ENCODE data around the gene ARID4B.
"Not testable (repeated sequence)": the region's sequence is repeated elsewhere in the genome, so short reads cannot be mapped to it uniquely, and the experiment has no call there.

The ARID4B gene

DNA sequence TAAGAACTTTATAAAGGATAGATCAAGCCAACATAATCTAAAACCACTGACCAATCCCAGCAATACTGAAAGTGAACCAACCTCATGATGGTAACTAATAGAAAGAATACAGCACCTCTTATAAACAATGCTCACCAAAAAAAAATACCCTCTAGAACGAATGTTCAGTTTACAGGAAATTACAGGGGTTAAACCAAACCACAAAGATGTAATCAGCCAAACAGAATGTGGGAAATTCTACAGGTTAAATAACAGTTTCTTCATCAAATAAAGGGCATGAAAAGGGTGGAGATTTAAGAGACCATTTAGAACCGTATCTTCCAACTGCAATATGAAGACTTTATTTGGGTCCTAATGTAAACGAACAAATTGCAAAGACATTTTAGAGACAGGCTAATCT is 30.4 kb downstream of the ARID4B start:
- no peak for DNase-seq

DNA sequence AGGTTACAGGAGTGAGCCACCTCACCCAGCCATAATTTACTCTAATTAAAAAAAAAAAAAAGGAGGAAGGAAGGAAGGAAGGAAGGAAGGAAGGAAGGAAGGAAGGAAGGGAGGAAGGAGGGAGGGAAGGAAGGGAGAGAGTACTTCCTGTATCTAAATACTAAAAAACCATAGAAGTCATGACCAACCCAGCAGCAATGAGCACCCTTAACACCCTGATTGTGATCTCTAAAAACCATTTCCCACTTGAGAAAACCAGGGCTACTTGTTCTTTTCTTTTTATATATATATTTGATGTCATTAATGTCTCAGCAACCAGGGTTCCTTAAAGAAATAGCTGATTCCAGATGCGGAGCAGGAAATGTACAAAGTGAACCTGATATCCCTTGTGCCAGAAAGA is 31.2 kb downstream of the ARID4B start:
- DNase-seq = no peak

DNA sequence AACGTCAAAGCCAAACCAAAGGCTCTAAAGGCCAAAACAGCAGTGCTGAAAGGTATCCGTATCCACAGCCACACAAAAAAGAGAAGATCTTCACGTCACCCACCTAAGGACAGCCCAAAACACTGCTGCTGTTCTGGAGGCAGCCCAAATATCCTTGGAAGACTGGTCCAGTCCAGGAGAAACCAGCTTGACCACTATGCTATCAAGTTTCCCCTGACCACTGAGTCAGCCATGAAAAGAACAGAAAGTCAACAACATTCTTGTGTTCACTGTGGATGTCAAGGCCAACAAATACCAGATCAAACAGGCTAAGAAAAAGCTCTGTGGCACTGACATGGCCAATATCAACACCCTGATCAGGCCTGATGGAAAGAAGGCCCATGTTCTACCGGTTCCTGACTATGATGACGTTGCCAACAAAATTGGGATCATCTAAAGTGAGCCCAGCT is 32.1 kb downstream of the ARID4B start:
- DNase-seq = no peak

DNA sequence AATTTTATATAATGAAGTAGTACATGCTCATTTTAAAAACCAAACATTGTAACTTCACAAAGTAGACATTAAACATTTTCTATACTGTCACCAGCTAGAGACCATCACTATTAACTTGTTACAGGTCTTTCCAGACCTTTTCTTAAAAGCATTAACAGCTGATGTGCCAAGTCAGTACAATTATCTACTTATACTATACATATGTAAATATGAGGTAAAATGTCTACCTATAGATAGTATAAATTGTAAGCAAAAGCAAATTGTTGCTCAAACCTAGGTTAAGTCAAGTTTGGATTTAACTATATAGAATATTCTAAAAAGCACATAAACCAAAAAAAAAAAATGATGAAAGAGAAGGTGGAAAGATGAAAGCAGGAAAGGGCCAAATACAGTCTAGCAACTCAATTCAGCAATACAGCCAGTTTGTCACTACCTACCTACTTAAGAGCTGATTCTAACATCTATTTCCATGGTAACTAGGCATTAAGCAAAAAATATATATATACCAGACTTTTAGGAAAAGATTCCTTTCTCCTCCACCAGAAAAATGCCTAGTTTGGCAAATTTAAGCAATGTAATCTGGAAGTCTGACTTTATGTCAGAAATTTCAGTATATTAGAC is 34.5 kb downstream of the ARID4B start:
- no peak for DNase-seq

DNA sequence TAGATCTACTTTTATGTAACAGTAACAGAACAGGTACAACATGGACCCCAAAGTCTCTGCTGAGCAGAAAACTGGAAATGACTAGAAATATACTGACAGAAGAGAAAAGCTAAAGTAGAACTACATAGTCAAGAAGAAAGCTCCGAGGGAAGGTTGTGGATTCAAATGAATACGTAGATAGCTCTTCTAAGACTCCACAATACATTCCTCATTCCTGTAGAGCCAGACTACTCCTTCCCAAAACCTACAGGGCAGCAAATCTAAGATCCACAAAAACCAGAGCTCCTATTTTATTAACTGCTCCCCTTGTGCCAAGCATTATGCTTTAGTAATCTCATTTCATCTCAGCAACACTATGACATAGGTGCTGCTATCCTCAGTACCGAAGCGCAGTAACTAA is 35.2 kb downstream of the ARID4B start:
- DNase-seq = no peak

DNA sequence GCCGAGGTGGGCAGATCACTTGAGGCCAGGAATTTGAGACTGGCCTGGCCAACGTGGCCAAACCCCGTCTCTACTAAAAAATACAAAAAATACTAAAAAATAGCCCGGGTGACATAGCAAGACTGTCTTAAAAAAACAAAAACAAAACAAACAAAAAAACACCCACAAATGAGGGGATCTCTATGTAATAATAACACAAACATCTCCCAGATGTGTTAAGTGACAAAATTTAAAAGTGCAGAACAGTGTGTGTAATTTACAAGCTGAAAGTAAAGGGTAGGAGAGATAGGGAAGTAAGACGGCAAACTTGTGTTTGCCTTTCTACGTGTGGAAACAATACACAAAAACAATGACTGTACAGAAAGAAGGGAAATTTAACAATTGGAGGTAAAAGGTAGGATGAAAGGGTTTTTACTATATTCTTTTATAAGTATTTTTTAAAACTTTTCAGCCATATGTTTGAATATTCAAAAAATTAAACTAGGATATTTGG is 36.3 kb downstream of the ARID4B start:
- no peak for DNase-seq

DNA sequence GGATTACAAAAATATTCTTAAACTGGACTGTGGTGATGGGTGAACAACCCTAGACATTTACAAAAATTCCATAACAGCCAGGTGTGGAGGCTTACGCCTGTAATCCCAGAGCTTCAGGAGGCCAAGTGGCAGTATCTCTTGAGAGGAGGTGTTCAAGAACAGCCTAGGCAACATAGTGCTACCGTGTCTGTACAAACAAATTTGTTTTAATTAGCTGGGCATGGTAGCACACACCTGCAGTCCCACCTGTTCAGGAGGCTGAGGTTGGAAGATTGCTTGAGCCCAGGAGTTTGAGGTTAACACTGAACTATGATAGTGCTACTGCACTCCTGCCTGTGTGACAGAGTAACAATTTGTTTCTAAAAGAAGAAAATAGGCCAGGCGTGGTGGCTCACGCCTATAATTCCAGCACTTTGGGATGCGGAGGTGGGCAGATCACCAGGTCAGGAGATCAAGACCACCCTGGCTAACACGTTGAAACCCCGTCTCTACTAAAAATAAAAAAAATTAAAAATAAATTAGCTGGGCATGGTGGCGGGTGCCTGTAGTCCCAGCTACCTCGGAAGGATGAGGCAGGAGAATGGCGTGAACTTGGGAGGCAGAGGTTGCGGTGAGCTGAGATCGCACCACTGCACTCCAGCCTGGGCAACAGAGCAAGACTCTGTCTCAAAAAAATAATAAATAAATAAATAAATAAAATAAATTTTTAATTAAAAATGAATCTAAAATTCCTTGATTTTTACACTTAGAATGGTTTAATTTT is 37.1 kb downstream of the ARID4B start:
- DNase-seq = no peak

DNA sequence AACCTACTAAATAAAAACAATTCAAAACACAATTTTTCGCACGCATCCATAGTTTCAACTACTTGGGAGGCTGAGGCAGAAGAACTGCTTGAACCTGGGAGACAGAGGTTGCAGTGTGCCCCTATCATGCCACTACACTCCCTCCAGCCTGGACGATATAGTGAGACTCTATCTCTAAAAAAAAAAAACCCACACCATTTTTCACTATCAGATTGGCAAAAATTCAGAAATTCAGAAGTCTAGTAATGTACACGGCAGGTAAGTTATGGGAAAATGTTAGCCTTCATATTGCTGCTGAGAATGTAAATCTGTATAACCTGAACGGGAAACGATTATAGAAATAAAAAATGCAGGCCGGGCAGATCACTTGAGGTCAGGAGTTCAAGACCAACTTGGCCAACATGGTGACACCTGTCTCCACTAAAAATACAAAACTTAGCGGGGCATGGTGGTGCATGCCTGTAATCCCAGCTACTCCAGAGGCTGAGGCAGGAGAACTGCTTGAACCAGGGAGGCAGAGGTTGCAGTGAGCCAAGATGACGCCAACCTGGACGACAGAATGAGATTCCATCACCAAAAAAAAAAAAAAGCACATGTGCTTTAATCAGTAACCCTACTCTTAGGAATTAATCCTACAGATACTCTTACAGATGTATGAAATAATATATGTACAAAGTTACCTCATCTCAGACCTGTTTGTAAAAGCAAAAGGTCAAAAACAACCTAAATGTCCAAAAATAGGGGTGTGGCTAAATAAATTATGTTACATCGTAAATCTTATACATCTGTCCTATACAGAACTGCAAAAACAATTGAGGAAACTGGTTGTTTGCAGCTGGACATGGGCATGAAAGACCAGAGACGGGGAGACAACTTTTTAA is 37.9 kb downstream of the ARID4B start:
- no peak for DNase-seq

DNA sequence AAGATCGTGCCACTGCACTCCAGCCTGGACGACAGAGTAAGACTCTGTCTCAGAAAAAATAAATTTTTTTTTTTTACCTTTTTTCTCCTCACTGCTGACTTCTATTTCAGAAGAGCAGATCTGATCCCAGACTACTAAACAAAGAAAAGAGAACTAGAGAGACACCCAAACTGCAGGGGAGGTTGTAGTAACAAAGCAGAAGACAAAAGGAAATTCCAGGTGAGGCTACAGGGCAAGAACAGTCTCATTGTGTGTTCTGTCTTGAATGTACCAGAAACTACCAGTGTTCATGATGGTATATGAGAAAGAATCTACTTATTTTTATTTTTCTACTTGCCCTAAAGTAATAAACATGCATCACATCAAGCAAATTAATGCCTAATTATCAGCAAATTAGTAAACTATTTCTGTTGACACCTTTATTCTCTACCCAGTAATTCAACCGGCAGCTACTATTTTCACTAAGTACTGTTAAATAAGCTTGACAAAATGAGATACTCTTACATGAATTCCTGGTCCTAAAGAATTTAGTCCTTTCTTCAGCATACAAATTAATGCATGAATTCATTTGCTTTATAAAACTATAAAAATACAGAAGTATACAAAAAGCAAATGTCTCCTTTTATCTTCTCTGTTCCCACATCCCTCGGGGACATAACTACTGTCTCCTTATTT is 40.6 kb downstream of the ARID4B start:
- DNase-seq = no peak

DNA sequence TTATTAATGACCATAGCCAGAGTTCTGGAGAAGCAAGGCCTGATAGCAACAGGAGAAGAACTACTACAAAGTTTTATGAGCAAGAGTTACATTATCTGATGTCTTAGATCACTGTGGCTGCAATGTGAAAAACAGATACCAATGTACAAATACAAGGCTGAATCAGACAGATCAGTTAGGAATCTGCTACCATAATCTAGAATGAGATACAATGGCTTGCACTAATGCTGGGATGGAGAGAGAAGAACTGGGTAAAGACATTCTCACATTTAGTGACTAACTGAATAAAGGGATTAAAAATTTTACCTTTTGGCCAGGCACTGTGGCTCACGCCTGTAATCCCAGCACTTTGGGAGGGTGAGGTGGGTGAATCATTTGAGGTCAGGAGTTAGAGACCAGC is 41.3 kb downstream of the ARID4B start:
- DNase-seq = no peak

DNA sequence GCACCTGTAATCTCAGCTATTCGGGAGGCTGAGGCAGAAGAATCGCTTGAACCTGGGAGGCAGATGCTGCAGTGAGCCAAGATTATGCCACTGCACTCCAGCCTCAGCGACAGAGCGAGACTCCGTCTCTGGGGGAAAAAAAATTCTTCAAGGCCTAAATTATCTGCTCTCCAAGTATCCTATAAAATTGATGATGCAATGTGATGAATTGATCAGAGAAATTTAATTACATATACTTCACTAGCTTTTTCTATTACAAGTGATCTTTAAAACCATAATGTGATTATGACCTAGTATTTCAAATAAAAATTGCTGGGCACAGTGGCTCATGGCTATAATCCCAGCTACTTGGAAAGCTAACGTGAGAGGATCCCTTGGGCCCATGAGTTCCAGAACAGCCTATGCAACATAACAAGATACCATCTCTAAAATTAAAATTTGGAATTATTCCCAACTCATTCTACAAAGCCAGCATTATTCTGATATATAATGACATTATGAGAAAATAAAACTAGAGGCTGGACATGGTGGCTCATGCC is 43.7 kb downstream of the ARID4B start:
- no peak for DNase-seq

DNA sequence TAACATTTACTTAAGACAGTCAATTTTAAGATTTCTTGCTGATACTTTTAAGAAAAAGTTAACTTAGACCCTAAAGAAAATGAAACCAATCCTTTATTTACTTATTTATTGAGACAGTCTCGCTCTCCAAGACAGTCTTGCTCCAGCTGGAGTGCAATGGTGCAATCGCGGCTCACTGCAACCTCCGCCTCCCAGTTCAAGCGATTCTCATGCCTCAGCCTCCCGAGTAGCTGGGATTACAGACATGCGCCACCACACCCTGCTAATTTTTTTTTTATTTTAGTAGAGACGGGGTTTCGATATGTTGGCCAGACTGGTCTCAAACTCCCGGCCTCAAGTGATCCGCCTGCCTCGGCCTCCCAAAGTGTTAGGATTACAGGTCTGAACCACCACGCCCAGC is 44.3 kb downstream of the ARID4B start:
- DNase-seq = not testable (repeated sequence)

DNA sequence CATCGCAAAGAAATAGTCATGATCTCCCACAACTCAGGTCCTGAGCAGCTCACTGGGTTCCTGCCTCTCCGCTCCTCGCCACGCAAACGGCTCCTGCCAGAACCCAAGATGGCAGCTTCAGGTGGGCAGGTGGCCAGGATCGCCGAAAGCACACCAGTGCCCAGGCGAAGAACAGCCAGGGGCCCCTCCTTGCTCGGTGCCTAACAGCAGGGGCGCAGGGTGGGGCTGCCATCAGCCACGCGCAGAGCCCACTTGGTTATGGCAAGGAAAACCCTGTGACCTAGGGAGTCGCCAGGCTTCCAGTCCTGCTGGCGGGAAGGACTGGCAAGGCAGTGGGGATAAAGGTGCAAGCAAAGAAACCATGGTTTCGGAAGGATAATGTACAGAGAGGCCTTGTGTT is 47.5 kb downstream of the ARID4B start:
- DNase-seq = no peak

DNA sequence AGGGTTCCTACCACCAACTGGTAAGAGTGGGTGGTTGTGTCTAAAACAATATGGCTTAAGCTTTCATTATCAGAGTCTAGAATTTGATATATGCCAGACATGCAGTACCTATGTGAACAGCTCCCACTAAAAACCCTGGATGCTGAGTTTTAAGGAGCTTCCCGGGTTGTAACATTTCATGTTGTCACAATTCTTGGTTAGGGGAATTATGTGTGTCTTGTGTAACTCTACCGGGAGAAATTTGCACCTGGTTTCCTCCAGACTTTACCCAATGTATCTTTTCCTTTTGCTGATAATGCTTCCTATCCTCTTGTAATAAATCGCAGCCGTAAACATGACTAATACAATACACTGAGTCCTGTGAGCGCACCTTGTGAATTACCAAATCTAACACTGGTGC is 48.3 kb downstream of the ARID4B start:
- no peak for DNase-seq

DNA sequence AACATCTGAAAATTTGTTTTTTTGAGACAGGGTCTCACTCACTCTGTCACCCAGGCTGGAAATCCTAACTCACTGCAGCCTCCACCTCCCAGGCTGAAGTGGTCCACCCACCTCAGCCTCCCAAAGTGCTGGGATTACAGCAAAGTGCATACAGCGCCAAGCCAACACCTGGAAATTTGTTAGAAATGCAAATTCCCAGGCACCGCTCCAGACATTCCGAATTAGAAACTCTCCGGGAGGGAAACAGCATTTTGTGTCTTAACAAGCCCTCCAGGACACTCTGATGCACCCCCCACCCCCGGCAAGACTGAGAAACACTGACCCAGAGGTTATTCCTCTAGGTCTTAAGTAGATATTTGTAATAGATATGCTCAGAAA is 49.1 kb downstream of the ARID4B start:
- no peak for DNase-seq

DNA sequence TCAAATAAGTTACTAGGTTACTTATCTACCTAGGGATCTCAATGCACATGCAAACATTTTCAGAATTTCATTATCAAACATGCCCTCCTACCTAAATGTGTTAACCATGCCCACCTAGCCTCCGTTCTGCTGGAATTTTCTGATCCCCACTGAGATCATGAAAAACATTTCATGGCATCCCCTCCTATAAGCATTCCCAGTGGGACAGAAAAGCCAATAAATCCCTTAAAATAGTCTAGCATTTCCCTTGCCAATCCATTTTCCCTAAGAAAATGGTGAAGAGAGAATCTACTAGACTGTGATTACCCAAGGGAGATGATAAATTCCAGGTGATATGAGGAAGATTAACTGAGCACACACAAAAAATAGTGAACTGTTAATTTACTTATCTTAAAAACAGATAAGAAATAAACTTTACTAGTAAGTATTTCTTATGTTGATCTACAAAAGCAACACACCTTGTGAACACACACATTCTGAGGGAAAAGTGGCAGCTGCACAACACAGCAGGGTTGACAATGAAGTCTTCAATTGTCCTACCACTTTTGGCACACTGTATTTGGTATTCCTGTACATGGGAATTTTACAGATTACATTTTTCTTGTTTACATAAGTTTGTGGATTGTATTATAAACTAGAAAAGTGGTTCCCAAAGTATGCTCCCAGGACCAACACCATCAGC is 49.6 kb downstream of the ARID4B start:
- no peak for DNase-seq

DNA sequence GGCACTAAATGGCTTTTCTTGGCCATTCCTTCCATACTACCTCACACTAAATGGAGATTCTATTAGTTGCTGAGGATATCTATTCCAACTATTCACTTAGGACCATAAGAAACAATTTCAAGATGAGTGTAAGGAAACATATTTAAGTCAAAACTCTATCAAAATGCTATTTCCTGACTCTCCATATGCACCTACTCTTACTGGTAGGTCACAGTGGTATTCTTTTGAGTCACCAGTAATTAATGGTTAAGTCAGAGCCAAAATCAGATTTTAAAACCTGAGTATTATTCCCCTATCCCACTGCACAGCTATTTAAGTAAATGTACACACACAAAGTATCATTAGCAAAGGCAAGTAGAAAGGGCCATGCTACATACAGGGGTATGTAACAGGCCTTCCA is 50.3 kb downstream of the ARID4B start:
- no peak for DNase-seq

DNA sequence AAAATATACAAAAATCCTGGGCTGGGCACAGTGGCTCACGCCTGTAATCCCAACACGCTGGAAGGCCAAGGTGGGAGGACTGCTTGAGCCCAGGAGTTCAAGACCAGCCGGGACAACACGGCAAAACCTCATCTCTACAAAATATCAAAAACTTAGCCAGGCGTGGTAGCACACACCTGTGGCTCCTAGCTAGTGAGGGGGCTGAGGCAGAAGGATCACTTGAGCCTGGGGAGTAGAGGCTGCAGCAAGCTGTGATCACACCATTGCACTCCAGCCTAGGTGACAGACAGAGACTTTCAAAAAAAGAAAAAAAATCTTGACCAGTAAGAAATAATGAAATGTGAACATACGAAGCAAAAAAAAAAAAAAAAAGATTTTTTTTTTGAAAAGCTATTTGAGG is 52.1 kb downstream of the ARID4B start:
- DNase-seq = no peak

DNA sequence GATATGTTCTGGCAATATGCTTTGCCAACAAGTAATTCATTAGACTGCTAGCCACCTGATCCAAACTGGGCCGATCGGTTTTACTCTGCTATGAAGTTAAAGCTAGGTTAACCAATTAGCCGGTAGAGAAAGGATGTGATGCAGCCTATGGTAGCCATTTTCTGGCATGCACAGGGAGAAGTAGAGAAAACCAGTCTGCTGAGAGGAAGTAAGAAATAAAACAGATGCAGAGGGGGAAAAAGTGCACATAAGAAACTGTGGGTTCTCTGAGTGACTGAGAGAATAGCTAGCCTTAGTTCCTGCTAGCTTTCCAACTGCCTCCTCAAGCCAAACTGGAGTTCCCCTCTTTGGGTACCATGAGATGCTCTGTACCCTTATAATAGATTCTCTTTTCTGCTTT is 52.8 kb downstream of the ARID4B start:
- no peak for DNase-seq

DNA sequence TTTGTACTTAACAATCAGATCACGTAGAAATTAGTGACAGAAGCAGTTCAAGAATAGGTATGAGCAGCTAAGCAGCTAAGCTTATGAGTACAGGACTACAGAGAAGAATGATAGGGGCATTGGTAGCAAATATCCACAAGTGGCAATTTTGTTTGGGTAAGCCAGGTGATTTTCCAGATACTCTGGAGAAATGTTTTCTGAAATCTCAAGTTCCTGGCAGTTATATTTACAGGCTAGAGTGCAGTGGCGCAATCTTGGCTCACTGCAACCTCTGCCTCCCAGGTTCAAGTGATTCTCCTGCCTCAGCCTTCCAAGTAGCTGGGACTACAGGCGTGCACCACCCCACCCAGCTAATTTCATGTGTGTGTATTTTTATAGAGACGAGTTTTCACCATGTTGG is 55.1 kb downstream of the ARID4B start:
- no peak for DNase-seq

DNA sequence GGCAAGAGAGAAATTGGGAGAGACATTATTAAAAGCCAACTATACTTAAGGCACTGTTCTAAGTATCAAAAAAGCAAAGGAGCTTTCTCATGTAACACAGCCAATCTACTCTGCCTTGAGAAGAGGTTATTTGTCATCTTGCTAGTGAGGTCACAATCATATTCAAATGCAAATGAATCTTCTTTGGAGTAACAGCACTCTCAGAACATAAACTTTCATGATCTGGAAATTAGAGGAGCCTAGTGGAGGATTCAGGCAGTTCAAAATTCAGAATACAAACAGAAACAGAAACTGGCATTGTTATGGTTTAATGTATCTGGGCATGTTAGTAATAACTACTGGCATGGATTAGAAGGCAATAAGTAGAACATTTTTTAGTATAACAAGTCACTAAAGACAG is 57.4 kb downstream of the ARID4B start:
- no peak for DNase-seq

DNA sequence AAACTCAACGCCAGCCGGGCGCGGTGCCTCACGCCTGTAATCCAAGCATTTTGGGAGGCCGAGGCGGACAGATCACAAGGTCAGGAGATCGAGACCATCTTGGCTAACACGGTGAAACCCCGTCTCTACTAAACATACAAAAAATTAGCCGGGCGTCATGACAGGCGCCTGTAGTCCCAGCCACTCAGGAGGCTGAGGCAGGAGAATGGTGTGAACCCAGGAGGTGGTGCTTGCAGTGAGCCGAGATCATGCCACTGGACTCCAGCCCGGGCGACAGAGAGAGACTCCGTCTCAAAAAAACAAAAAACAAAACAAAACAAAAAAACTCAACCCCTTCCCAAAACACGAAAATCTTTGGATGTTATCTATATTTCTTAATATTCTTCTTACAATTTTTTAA is 58.0 kb downstream of the ARID4B start:
- DNase-seq = not testable (repeated sequence)

Data from DMS153 (cell line).